ENCODE data around the gene TYRP1.

DNA sequence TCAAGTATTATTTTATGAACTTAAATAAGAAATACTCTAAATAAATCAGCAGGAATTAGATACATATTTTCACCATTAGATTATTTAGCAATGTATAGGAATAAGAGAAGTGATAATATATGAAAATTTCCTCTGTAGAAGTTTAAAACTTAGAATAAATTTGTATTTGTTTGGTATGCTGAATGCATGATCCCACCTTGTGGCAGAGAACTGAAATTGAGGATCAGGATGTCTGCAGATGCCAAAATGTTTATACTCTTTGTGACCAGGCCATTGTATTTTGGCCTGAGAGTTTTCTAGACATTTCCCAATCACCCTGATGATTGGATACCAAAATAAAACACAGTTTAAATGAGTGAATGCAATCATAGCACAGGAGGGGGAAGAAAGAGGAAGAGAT is 6.3 kb downstream of the TYRP1 start:
- TF ChIP-seq CTCF (IDR thresholded peaks at IDR 0.05) (no peak), POLR2A (IDR thresholded peaks at IDR 0.05) (no peak)

Data from body of pancreas (tissue), 4 donors.